Spinal cord (tissue), 10 donors: ENCODE data around the gene TBRG4. TPM values are rescaled to one million over a fixed set of nuclear protein-coding genes. Genes with fewer than 3 reads are reported as not detected.

Experiments used
- DNase-seq, 6 donors: peaks; one replicate each; pipeline versions ENCODE4 v3.0.0 to v3.0.0-alpha.2; 2013 to 2015; ENCODE audit warnings: low spot score in 6 of 6, low read depth in 4 of 6
- H3K27ac ChIP-seq: one replicate; pipeline ENCODE4 v1.5.1; 2013; ENCODE audit warnings: low read depth, low read length, control low read depth
- H3K27me3 ChIP-seq: one replicate; pipeline ENCODE4 v1.6.1; 2013; ENCODE audit warnings: low read length; ENCODE audit not compliant: control insufficient read depth, insufficient read depth
- H3K36me3 ChIP-seq: one replicate; pipeline ENCODE4 v1.6.1; 2013; ENCODE audit warnings: low read length; ENCODE audit not compliant: control insufficient read depth, insufficient read depth
- H3K4me1 ChIP-seq: one replicate; pipeline ENCODE4 v1.6.1; 2013; ENCODE audit warnings: low read length; ENCODE audit not compliant: control insufficient read depth, insufficient read depth
- H3K4me3 ChIP-seq: one replicate; pipeline ENCODE4 v1.5.1; 2013; ENCODE audit warnings: low read depth, low read length, control low read depth
- H3K9me3 ChIP-seq: one replicate; pipeline ENCODE4 v1.6.1; 2013; ENCODE audit warnings: low read length; ENCODE audit not compliant: control insufficient read depth, insufficient read depth
- WGBS: methylation state at CpG from one replicate; pipeline ENCODE4 v1.1.5; 2013; ENCODE audit warnings: missing lambda C conversion rate; ENCODE audit not compliant: insufficient coverage; 5-methylcytosine and 5-hydroxymethylcytosine counted together
- polyA plus RNA-seq, 2 donors: library from polyadenylated mRNA; unstranded; fragments of 120-200 nt; gene quantifications; one replicate each; pipeline ENCODE4 v1.2.1, GENCODE V29; 2013; ENCODE audit not compliant: insufficient read length in 2 of 2
- total RNA-seq, 2 donors: library from RNA; depleted of rRNA in 1 of 2; stranded (reverse); fragments of 120-200 nt in 1 of 2; fragments of >200 nt in 1 of 2; gene quantifications; one replicate each; pipeline versions ENCODE4 v1.2.3 to v1.2.4, GENCODE V29; 2013 to 2014
- donor health status: healthy.

TBRG4 gene
- total and polyA plus RNA-seq, 4 donors = 34.4 to 50.3 (median 43.6) TPM

GRCh38 chr7:45071528-45071927 is 40.0 kb downstream of the TBRG4 start:
- no peaks in the 10 kb centered on the region for H3K9me3 ChIP-seq
- H3K36me3 ChIP-seq = peaks cover 70% of the 10 kb centered on the region
- H3K27ac ChIP-seq = no peak overlapping the region
- H3K4me3 ChIP-seq = no peak overlapping the region
- H3K4me1 ChIP-seq = peaks cover 15% of the 10 kb centered on the region
- H3K27me3 ChIP-seq = no peaks in the 10 kb centered on the region
- DNase-seq = no peak
- 78% methylated on average over 2 of the region's 3 CpGs for WGBS

GRCh38 chr7:45070254-45070642 is 41.2 kb downstream of the TBRG4 start:
- DNase-seq = no peak
- H3K27ac ChIP-seq = no peak overlapping the region
- H3K4me1 ChIP-seq = peaks cover 15% of the 10 kb centered on the region
- H3K36me3 ChIP-seq = peaks cover 61% of the 10 kb centered on the region
- H3K27me3 ChIP-seq = no peaks in the 10 kb centered on the region
- WGBS = 89% methylated on average over 1 of the region's 1 CpG
- H3K4me3 ChIP-seq = no peak overlapping the region
- H3K9me3 ChIP-seq = no peaks in the 10 kb centered on the region

- WGBS = 95% methylated on average over 14 of the region's 15 CpGs
- Histone ChIP-seq H3K4me1 (peaks cover 15% of the 10 kb centered on the region), H3K4me3 (no peak overlapping the region), H3K27me3 (no peaks in the 10 kb centered on the region), H3K36me3 (peaks cover 60% of the 10 kb centered on the region), H3K27ac (no peak overlapping the region), H3K9me3 (no peaks in the 10 kb centered on the region)
- no peak for DNase-seq
These were observed 41.8 kb downstream of the TBRG4 start for GRCh38 chr7:45069444-45070253.

- Histone ChIP-seq H3K27ac (no peak overlapping the region), H3K27me3 (no peaks in the 10 kb centered on the region), H3K9me3 (no peaks in the 10 kb centered on the region), H3K4me1 (peaks cover 7% of the 10 kb centered on the region), H3K4me3 (no peak overlapping the region), H3K36me3 (peaks cover 52% of the 10 kb centered on the region)
- no peak for DNase-seq
- 94% methylated on average over 11 of the region's 15 CpGs for WGBS
These were observed 43.1 kb downstream of the TBRG4 start for GRCh38 chr7:45068236-45069023.

- no peaks in the 10 kb centered on the region for H3K27me3 ChIP-seq
- no peaks in the 10 kb centered on the region for H3K4me1 ChIP-seq
- no peak overlapping the region for H3K27ac ChIP-seq
- WGBS = 96% methylated on average over 2 of the region's 3 CpGs
- DNase-seq = no peak
- no peaks in the 10 kb centered on the region for H3K9me3 ChIP-seq
- H3K36me3 ChIP-seq = peaks cover 43% of the 10 kb centered on the region
- H3K4me3 ChIP-seq = no peak overlapping the region
These were observed 43.9 kb downstream of the TBRG4 start for GRCh38 chr7:45067582-45067981.

GRCh38 chr7:45066409-45066808 is 45.1 kb downstream of the TBRG4 start:
- Histone ChIP-seq H3K27me3 (no peaks in the 10 kb centered on the region), H3K4me1 (no peaks in the 10 kb centered on the region), H3K4me3 (no peak overlapping the region), H3K9me3 (no peaks in the 10 kb centered on the region), H3K27ac (no peak overlapping the region), H3K36me3 (peaks cover 40% of the 10 kb centered on the region)
- WGBS = 96% methylated on average over 3 of the region's 7 CpGs
- no peak for DNase-seq

- Histone ChIP-seq H3K4me1 (no peaks in the 10 kb centered on the region), H3K27ac (no peak overlapping the region), H3K27me3 (no peaks in the 10 kb centered on the region), H3K4me3 (no peak overlapping the region), H3K9me3 (no peaks in the 10 kb centered on the region), H3K36me3 (peaks cover 38% of the 10 kb centered on the region)
- DNase-seq = no peak
- WGBS = 84% methylated on average over 5 of the region's 12 CpGs
These were observed 46.2 kb downstream of the TBRG4 start for GRCh38 chr7:45065031-45065995.

- Histone ChIP-seq H3K27me3 (no peaks in the 10 kb centered on the region), H3K4me1 (no peaks in the 10 kb centered on the region), H3K27ac (no peak overlapping the region), H3K9me3 (no peaks in the 10 kb centered on the region), H3K36me3 (peaks cover 27% of the 10 kb centered on the region), H3K4me3 (no peak overlapping the region)
- WGBS = 96% methylated on average over 15 of the region's 16 CpGs
- DNase-seq = no peak
These were observed 47.3 kb downstream of the TBRG4 start for GRCh38 chr7:45064047-45064725.
